Neutrophil (primary cell): ENCODE measurements around the gene DOHH.

Experiments used
- H3K27ac ChIP-seq: fragments of 200-600 bp; sonication (generic); 2 replicates; pipeline ENCODE4 v1.5.1; 2016; ENCODE audit warnings: mild to moderate bottlenecking, moderate library complexity
- H3K27me3 ChIP-seq: fragments of 200-600 bp; sonication (generic); 2 replicates; pipeline ENCODE4 v1.6.0; 2016; ENCODE audit warnings: mild to moderate bottlenecking
- H3K36me3 ChIP-seq: fragments of 200-600 bp; sonication (generic); 2 replicates; pipeline ENCODE4 v1.5.1; 2017
- H3K4me1 ChIP-seq, 2 experiments: fragments of 200-600 bp in 1 of 2; sonication (generic) in 1 of 2; 1 replicate in 1 of 2; 2 replicates in 1 of 2; pipeline versions ENCODE4 v1.5.1 to v1.6.1; 2013 to 2016; ENCODE audit warnings: low read depth in 1 of 2, low read length in 1 of 2, mild to moderate bottlenecking in 1 of 2, moderate library complexity in 1 of 2; ENCODE audit not compliant: control insufficient read depth in 1 of 2, insufficient read depth in 1 of 2
- H3K4me3 ChIP-seq, 2 experiments: fragments of 200-600 bp in 1 of 2; sonication (generic) in 1 of 2; 1 replicate in 1 of 2; 2 replicates in 1 of 2; pipeline ENCODE4 v1.5.1; 2013 to 2016; ENCODE audit warnings: low read depth in 1 of 2, low read length in 1 of 2, mild to moderate bottlenecking in 1 of 2, moderate library complexity in 1 of 2
- H3K9me3 ChIP-seq: fragments of 200-600 bp; sonication (generic); 2 replicates; pipeline ENCODE4 v1.5.1; 2016
- CTCF ChIP-seq: fragments of 200-600 bp; sonication (generic); IDR thresholded peaks from 2 replicates; pipeline ENCODE4 v1.5.1; 2016; ENCODE audit warnings: antibody characterized with exemption

The DOHH gene

GRCh38 chr19:3479177-3479833 is 21.2 kb downstream of the DOHH start:
- Histone ChIP-seq H3K36me3 (peaks cover 12% of the 10 kb centered on the region), H3K4me1 (peaks cover 3 to 17% of the 10 kb centered on the region in 2 experiments), H3K4me3 (peak overlapping the region in 1 of 2 experiments; percentile 27), H3K27ac (no peak overlapping the region), H3K27me3 (no peaks in the 10 kb centered on the region), H3K9me3 (no peaks in the 10 kb centered on the region)
- TF ChIP-seq CTCF = no peak

- H3K36me3 ChIP-seq = peaks cover 12% of the 10 kb centered on the region
- H3K27ac ChIP-seq = peak overlapping the region; percentile 44
- H3K27me3 ChIP-seq = no peaks in the 10 kb centered on the region
- H3K4me3 ChIP-seq = peak overlapping the region in 1 of 2 experiments; percentile 27
- no peaks in the 10 kb centered on the region for H3K9me3 ChIP-seq
- TF ChIP-seq CTCF = no peak
- peaks cover 3 to 17% of the 10 kb centered on the region in 2 experiments for H3K4me1 ChIP-seq
Observed at GRCh38 chr19:3478409-3479176, 21.9 kb downstream of the DOHH start.

- TF ChIP-seq CTCF = no peak
- Histone ChIP-seq H3K27ac (peak overlapping the region; percentile 44), H3K36me3 (peaks cover 12% of the 10 kb centered on the region), H3K4me3 (no peak overlapping the region), H3K4me1 (peaks cover 3 to 17% of the 10 kb centered on the region in 2 experiments), H3K9me3 (no peaks in the 10 kb centered on the region), H3K27me3 (no peaks in the 10 kb centered on the region)
Observed at GRCh38 chr19:3477951-3478350, 22.5 kb downstream of the DOHH start.

GRCh38 chr19:3477506-3477905 is 23.0 kb downstream of the DOHH start:
- Histone ChIP-seq H3K9me3 (no peaks in the 10 kb centered on the region), H3K4me1 (peaks cover 3 to 17% of the 10 kb centered on the region in 2 experiments)

GRCh38 chr19:3476830-3477229 is 23.6 kb downstream of the DOHH start:
- Histone ChIP-seq H3K4me1 (peaks cover 3 to 17% of the 10 kb centered on the region in 2 experiments), H3K27me3 (no peaks in the 10 kb centered on the region), H3K4me3 (no peak overlapping the region), H3K27ac (no peak overlapping the region), H3K9me3 (no peaks in the 10 kb centered on the region), H3K36me3 (peaks cover 5% of the 10 kb centered on the region)
- TF ChIP-seq CTCF = no peak

More at GRCh38 chr19:3477506-3477905, 23.0 kb downstream of the DOHH start:
- Histone ChIP-seq H3K27ac (no peak overlapping the region), H3K4me3 (no peak overlapping the region), H3K27me3 (no peaks in the 10 kb centered on the region), H3K36me3 (peaks cover 11% of the 10 kb centered on the region)
- TF ChIP-seq CTCF = no peak
